HG03066 (cell line): ENCODE data around the gene NCOA1.
"Not testable (repeated sequence)": the region's sequence is repeated elsewhere in the genome, so short reads cannot be mapped to it uniquely, and the experiment has no call there.

ENCODE experiments used
- ATAC-seq: cut with Tn5 transposase; IDR thresholded peaks from one replicate; pipeline ENCODE4 v1.9.1; 2021; ENCODE audit warnings: low read depth; ENCODE audit not compliant: unreplicated experiment

The NCOA1 gene

GRCh38 chr2:24490690-24491541, at the start of gene NCOA1:
Gene NCOA1, plus strand, starts transcription at chr2:24491254. Its CDS starts 167,424 bp downstream, at chr2:24658678.
- ATAC-seq = peak; percentile 60

- no peak for ATAC-seq
These were observed 42.3 kb upstream of the NCOA1 start for GRCh38 chr2:24448797-24449196.

GRCh38 chr2:24449344-24449743, 41.7 kb upstream of the NCOA1 start:
- ATAC-seq = no peak

- ATAC-seq = no peak
These were observed 39.1 kb upstream of the NCOA1 start for GRCh38 chr2:24451805-24452501.

GRCh38 chr2:24452502-24452885, 38.6 kb upstream of the NCOA1 start:
- no peak for ATAC-seq

GRCh38 chr2:24453379-24454073, 37.5 kb upstream of the NCOA1 start:
- ATAC-seq = no peak

GRCh38 chr2:24454294-24454693, 36.8 kb upstream of the NCOA1 start:
- no peak for ATAC-seq

- no peak for ATAC-seq
These were observed 34.2 kb upstream of the NCOA1 start for GRCh38 chr2:24456599-24457556.

GRCh38 chr2:24457696-24458386, 33.2 kb upstream of the NCOA1 start:
- ATAC-seq = no peak

- ATAC-seq = no peak
These were observed 31.6 kb upstream of the NCOA1 start for GRCh38 chr2:24459224-24460161.

- no peak for ATAC-seq
These were observed 29.4 kb upstream of the NCOA1 start for GRCh38 chr2:24461685-24462084.

GRCh38 chr2:24463271-24463670, 27.8 kb upstream of the NCOA1 start:
- ATAC-seq = no peak

GRCh38 chr2:24466871-24467870, 23.9 kb upstream of the NCOA1 start:
- no peak for ATAC-seq

GRCh38 chr2:24468453-24468852, 22.6 kb upstream of the NCOA1 start:
- not testable (repeated sequence) for ATAC-seq

GRCh38 chr2:24469148-24469650, 21.9 kb upstream of the NCOA1 start:
- ATAC-seq = no peak

GRCh38 chr2:24471662-24472061, 19.4 kb upstream of the NCOA1 start:
- no peak for ATAC-seq

- ATAC-seq = no peak
These were observed 18.6 kb upstream of the NCOA1 start for GRCh38 chr2:24472416-24472815.
